PC-3 (cell line): ENCODE data around the gene ATP8A2.

Experiments used
- EZH2phosphoT487 ChIP-seq: fragments of 300-600 bp; sonication (generic); IDR thresholded peaks from 2 replicates; pipeline ENCODE4 v1.6.1; 2018; ENCODE audit warnings: mild to moderate bottlenecking, antibody characterized with exemption, low read length, borderline replicate concordance
- TF ChIP-seq, protein P1 (sequence below): fragments of 300-600 bp; sonication (generic); conservative IDR thresholded peaks from 2 replicates; pipeline ENCODE4 v1.5.1; 2017; ENCODE audit warnings: antibody characterized with exemption, low read depth, mild to moderate bottlenecking, low read length

DNA sequence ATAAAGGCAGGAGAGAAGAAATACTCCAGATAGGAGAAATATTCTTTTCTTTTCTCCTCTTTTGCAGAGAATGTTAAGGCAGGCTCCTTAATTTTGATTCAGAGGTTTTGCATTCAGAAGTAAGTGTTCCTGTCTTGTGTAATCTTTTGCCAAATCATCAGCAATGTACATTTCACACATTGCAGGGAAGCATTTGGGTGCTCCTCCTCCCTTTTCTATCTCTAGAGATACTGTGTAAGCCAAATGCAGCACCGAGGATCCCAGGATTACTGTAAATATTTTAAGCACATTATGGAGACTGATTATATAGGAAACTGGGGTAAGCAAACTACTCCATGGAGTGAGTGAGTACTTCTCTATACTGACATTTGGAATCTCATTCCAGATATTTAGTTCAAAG, 7.2 kb downstream of the ATP8A2 start:
- TF ChIP-seq EZH2phosphoT487, result no peak
- TF ChIP-seq, protein P1, sequence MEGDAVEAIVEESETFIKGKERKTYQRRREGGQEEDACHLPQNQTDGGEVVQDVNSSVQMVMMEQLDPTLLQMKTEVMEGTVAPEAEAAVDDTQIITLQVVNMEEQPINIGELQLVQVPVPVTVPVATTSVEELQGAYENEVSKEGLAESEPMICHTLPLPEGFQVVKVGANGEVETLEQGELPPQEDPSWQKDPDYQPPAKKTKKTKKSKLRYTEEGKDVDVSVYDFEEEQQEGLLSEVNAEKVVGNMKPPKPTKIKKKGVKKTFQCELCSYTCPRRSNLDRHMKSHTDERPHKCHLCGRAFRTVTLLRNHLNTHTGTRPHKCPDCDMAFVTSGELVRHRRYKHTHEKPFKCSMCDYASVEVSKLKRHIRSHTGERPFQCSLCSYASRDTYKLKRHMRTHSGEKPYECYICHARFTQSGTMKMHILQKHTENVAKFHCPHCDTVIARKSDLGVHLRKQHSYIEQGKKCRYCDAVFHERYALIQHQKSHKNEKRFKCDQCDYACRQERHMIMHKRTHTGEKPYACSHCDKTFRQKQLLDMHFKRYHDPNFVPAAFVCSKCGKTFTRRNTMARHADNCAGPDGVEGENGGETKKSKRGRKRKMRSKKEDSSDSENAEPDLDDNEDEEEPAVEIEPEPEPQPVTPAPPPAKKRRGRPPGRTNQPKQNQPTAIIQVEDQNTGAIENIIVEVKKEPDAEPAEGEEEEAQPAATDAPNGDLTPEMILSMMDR, result no peak
